BLaER1 treated with 17β-estradiol and CSF1 and Interleukin-3, amounts not matched to agents 10 nM and 100 nM (cell line): ENCODE data around the gene BCORL1.

ENCODE experiments used
- H3K27ac ChIP-seq, 11 experiments: shearing (Covaris generic); formaldehyde crosslinking; 2 replicates each; pipeline ENCODE4 v1.8.1; 2022
- H3K27me3 ChIP-seq, 11 experiments: shearing (Covaris generic); formaldehyde crosslinking; 2 replicates each; pipeline ENCODE4 v1.8.1; 2022
- H3K36me3 ChIP-seq, 11 experiments: shearing (Covaris generic); formaldehyde crosslinking; 2 replicates each; pipeline ENCODE4 v1.8.1; 2022
- H3K4me1 ChIP-seq, 10 experiments: shearing (Covaris generic); formaldehyde crosslinking; 2 replicates each; pipeline ENCODE4 v1.8.1; 2022
- H3K4me2 ChIP-seq, 11 experiments: shearing (Covaris generic); formaldehyde crosslinking; 2 replicates each; pipeline ENCODE4 v1.8.1; 2022
- H3K4me3 ChIP-seq, 10 experiments: shearing (Covaris generic); formaldehyde crosslinking; 2 replicates each; pipeline ENCODE4 v1.8.1; 2022
- H3K9ac ChIP-seq, 11 experiments: shearing (Covaris generic); formaldehyde crosslinking; 2 replicates each; pipeline ENCODE4 v1.8.1; 2022
- H3K9me3 ChIP-seq, 11 experiments: shearing (Covaris generic); formaldehyde crosslinking; replicated peaks in 1 of 11; 2 replicates each; pipeline ENCODE4 v1.8.1; 2022
- H4K20me1 ChIP-seq, 11 experiments: shearing (Covaris generic); formaldehyde crosslinking; 2 replicates each; pipeline ENCODE4 v1.8.1; 2022
- Cebpa-rat ChIP-seq, 11 experiments: shearing (Covaris generic); IDR thresholded peaks; 2 replicates each; pipeline ENCODE4 v1.8.1; 2022

BCORL1 gene

DNA sequence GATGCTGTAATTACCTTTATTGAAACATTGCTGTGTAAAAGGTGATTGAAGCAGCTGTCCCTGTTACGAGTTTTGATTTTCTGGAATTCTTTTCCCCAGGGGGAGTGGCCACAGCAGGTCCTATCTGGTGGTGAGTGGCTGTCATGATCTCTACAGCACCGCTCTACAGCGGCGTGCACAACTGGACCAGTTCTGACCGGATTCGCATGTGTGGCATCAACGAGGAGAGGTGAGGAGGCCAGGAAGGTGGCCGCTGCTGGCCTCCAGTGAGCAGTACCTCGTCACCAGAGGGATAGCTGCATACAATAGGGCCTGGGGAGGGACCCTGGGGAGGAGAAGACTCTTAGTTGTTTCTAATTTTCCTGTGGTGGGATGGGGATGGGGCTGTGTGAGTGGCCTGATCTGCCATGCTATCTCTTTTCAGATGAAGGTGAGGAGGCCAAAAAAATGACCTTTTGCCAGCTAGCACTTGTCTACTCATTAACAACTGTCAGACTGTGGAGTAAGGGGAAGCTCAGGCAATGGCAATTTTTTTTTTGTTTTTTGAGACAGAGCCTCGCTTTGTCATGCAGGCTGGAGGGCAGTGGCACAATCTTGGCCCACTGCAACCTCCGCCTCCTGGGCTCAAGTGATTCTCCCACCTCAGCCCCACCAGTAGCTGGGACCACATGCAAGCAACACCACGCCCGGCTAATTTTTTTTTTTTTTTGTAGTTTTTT lies 22.8 kb downstream of the BCORL1 start:
- no peak overlapping the region for H3K4me3 ChIP-seq
- no peak overlapping the region for H3K4me2 ChIP-seq
- H3K36me3 ChIP-seq, result peaks cover 8 to 71% (median 24%) of the 10 kb centered on the region in 11 experiments; a peak in 17 of 22 replicates
- peaks cover 0 to 7% (median 0%) of the 10 kb centered on the region in 11 experiments; a peak in 4 of 22 replicates for H3K9me3 ChIP-seq
- peaks cover 0 to 85% (median 50%) of the 10 kb centered on the region in 11 experiments; a peak in 16 of 22 replicates for H4K20me1 ChIP-seq
- peaks cover 90 to 100% (median 97%) of the 10 kb centered on the region in 11 experiments for H3K27me3 ChIP-seq
- H3K4me1 ChIP-seq, result peaks cover 0 to 12% (median 9%) of the 10 kb centered on the region in 10 experiments; a peak in 15 of 20 replicates
- H3K27ac ChIP-seq, result no peak overlapping the region
- no peak overlapping the region for H3K9ac ChIP-seq
- no peak for TF ChIP-seq Cebpa-rat (IDR thresholded peaks at IDR 0.05)

DNA sequence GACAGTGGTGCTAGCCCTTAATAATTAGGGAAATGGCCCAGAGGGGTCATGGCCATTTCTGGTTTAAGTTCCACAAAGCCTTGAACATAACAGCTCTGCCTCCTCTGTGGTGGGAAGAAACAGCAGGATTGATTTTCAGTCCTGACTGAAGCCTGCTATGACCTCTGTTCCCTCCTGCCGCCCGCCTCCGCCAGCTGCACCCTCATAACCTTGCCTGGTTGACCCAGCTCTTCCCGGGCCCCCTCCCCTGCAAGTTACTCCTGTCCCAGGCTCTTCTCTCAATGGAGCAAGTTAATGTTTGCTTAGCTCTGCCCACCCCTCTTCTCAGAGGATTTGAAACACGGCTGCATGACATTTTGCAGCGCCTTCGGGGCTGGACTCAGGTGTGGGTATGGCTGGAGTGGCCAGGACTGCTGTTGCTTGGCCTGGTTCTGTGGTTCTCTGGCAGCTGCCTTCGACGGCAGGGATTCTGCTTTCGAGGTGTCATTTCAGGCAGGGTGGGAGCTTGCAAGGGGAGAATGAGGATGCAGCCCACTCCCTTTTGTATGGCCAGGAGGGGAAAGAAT lies 27.3 kb downstream of the BCORL1 start:
- Histone ChIP-seq H3K9me3 (no peaks in the 10 kb centered on the region), H3K27ac (no peak overlapping the region), H3K4me2 (peak overlapping the region in 7 of 11 experiments; percentile 19 to 59 (median 38); a peak in 13 of 22 replicates), H3K9ac (peak overlapping the region in 1 of 11 experiments; percentile 4; a peak in 1 of 22 replicates), H3K4me1 (peaks cover 0 to 19% (median 14%) of the 10 kb centered on the region in 10 experiments; a peak in 16 of 20 replicates), H3K4me3 (no peak overlapping the region), H4K20me1 (peaks cover 0 to 72% (median 36%) of the 10 kb centered on the region in 11 experiments; a peak in 17 of 22 replicates), H3K27me3 (peaks cover 63 to 98% (median 85%) of the 10 kb centered on the region in 11 experiments), H3K36me3 (peaks cover 18 to 85% (median 42%) of the 10 kb centered on the region in 11 experiments)
- no peak for TF ChIP-seq Cebpa-rat (IDR thresholded peaks at IDR 0.05)

DNA sequence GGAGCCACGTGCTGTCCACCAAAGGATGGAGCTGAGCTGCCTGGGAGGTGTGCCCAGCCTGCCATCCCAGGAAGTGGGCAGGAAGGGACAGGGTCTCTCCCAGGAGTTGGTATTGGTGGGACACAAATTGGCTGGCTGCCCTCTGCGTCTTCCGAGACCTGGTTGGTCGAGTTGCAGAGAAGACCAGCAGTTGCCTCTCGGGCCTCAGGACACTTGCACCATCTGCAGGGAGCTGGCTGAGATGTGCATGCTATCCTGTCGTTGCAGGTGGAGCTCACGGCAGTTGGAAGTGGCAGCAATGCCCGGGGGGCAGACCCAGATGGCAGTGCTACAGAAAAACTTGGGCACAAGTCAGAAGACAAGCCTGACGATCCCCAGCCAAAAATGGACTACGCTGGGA lies 30.2 kb downstream of the BCORL1 start:
- peaks cover 24 to 88% (median 56%) of the 10 kb centered on the region in 11 experiments for H3K36me3 ChIP-seq
- peaks cover 59 to 99% (median 82%) of the 10 kb centered on the region in 11 experiments for H3K27me3 ChIP-seq
- H4K20me1 ChIP-seq, result peaks cover 11 to 89% (median 55%) of the 10 kb centered on the region in 11 experiments; a peak in 19 of 22 replicates

DNA sequence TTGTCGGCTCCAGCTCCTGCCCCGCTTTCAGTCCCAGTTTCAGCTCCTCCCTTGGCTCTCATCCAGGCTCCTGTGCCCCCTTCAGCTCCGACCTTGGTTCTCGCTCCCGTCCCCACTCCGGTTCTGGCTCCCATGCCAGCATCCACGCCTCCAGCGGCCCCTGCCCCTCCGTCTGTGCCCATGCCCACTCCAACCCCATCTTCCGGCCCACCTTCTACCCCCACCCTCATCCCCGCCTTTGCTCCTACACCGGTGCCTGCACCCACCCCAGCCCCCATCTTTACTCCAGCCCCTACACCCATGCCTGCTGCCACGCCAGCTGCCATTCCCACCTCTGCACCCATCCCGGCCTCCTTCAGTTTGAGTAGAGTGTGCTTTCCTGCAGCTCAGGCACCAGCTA lies 31.2 kb downstream of the BCORL1 start:
- Histone ChIP-seq H3K9ac (no peak overlapping the region), H4K20me1 (peaks cover 19 to 97% (median 64%) of the 10 kb centered on the region in 11 experiments; a peak in 21 of 22 replicates), H3K27ac (no peak overlapping the region), H3K9me3 (no peaks in the 10 kb centered on the region), H3K4me2 (no peak overlapping the region), H3K4me3 (no peak overlapping the region), H3K27me3 (peaks cover 60 to 99% (median 82%) of the 10 kb centered on the region in 11 experiments), H3K36me3 (peaks cover 28 to 85% (median 54%) of the 10 kb centered on the region in 11 experiments), H3K4me1 (peaks cover 0 to 19% (median 14%) of the 10 kb centered on the region in 10 experiments; a peak in 17 of 20 replicates)
- no peak for TF ChIP-seq Cebpa-rat (IDR thresholded peaks at IDR 0.05)

More for the DNA sequence above, 30.2 kb downstream of the BCORL1 start:
- no peak overlapping the region for H3K4me3 ChIP-seq
- no peak overlapping the region for H3K4me2 ChIP-seq
- H3K27ac ChIP-seq, result no peak overlapping the region
- H3K9ac ChIP-seq, result no peak overlapping the region
- no peaks in the 10 kb centered on the region for H3K9me3 ChIP-seq
- no peak for TF ChIP-seq Cebpa-rat (IDR thresholded peaks at IDR 0.05)
- peaks cover 0 to 19% (median 14%) of the 10 kb centered on the region in 10 experiments; a peak in 16 of 20 replicates for H3K4me1 ChIP-seq

DNA sequence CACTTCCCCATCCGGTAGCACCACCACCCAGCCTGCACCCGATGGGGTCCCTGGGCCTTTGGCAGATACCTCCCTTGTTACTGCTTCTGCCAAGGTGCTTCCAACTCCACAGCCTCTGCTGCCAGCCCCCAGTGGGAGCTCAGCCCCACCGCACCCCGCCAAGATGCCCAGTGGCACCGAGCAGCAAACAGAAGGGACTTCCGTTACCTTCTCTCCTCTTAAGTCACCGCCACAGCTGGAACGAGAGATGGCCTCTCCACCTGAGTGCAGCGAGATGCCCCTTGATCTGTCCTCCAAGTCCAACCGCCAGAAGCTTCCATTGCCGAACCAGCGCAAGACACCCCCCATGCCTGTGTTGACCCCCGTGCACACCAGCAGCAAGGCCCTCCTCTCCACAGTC lies 31.9 kb downstream of the BCORL1 start:
- H3K4me1 ChIP-seq, result peaks cover 3 to 19% (median 15%) of the 10 kb centered on the region in 10 experiments; a peak in 18 of 20 replicates
- no peak overlapping the region for H3K4me3 ChIP-seq
- H3K27ac ChIP-seq, result no peak overlapping the region
- H3K27me3 ChIP-seq, result peaks cover 60 to 99% (median 82%) of the 10 kb centered on the region in 11 experiments
- no peak overlapping the region for H3K4me2 ChIP-seq
- H3K9me3 ChIP-seq, result no peaks in the 10 kb centered on the region
- H3K9ac ChIP-seq, result no peak overlapping the region
- TF ChIP-seq Cebpa-rat (IDR thresholded peaks at IDR 0.05), result no peak
- H3K36me3 ChIP-seq, result peaks cover 28 to 85% (median 54%) of the 10 kb centered on the region in 11 experiments
- H4K20me1 ChIP-seq, result peaks cover 19 to 97% (median 64%) of the 10 kb centered on the region in 11 experiments; a peak in 21 of 22 replicates

DNA sequence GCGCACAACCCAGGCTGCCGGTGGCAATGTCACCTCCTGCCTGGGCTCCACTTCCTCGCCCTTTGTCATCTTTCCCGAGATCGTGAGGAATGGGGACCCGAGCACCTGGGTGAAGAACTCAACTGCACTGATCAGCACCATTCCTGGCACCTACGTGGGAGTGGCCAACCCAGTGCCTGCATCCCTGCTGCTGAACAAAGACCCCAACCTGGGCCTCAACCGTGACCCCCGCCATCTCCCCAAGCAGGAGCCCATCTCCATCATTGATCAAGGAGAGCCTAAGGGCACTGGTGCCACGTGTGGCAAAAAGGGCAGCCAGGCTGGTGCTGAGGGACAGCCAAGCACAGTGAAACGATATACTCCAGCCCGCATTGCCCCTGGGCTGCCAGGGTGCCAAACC lies 32.3 kb downstream of the BCORL1 start:
- H3K4me1 ChIP-seq, result peaks cover 5 to 17% (median 11%) of the 10 kb centered on the region in 10 experiments; a peak in 18 of 20 replicates
- no peak overlapping the region for H3K27ac ChIP-seq
- no peak overlapping the region for H3K4me3 ChIP-seq
- no peak for TF ChIP-seq Cebpa-rat (IDR thresholded peaks at IDR 0.05)
- H3K4me2 ChIP-seq, result no peak overlapping the region
- peaks cover 61 to 99% (median 82%) of the 10 kb centered on the region in 11 experiments for H3K27me3 ChIP-seq
- no peak overlapping the region for H3K9ac ChIP-seq
- no peaks in the 10 kb centered on the region for H3K9me3 ChIP-seq
- peaks cover 20 to 97% (median 66%) of the 10 kb centered on the region in 11 experiments; a peak in 21 of 22 replicates for H4K20me1 ChIP-seq
- H3K36me3 ChIP-seq, result peaks cover 31 to 88% (median 55%) of the 10 kb centered on the region in 11 experiments

DNA sequence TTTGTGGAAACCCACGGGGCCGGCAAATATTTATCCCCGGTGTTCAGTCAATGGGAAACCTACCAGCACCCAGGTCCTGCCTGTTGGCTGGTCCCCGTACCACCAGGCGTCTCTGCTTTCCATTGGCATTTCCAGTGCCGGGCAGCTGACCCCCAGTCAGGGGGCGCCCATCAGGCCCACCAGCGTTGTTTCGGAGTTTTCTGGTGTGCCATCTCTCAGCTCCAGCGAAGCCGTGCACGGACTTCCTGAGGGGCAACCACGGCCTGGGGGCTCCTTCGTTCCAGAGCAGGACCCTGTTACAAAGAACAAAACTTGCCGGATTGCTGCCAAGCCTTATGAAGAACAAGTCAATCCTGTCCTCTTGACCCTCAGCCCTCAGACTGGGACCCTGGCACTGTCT lies 32.7 kb downstream of the BCORL1 start:
- no peak overlapping the region for H3K4me3 ChIP-seq
- no peaks in the 10 kb centered on the region for H3K9me3 ChIP-seq
- peaks cover 5 to 13% (median 8%) of the 10 kb centered on the region in 10 experiments; a peak in 11 of 20 replicates for H3K4me1 ChIP-seq
- H4K20me1 ChIP-seq, result peaks cover 21 to 97% (median 67%) of the 10 kb centered on the region in 11 experiments; a peak in 21 of 22 replicates
- peaks cover 61 to 99% (median 82%) of the 10 kb centered on the region in 11 experiments for H3K27me3 ChIP-seq
- TF ChIP-seq Cebpa-rat (IDR thresholded peaks at IDR 0.05), result no peak
- H3K27ac ChIP-seq, result no peak overlapping the region
- peaks cover 31 to 92% (median 55%) of the 10 kb centered on the region in 11 experiments for H3K36me3 ChIP-seq
- H3K4me2 ChIP-seq, result no peak overlapping the region
- no peak overlapping the region for H3K9ac ChIP-seq

DNA sequence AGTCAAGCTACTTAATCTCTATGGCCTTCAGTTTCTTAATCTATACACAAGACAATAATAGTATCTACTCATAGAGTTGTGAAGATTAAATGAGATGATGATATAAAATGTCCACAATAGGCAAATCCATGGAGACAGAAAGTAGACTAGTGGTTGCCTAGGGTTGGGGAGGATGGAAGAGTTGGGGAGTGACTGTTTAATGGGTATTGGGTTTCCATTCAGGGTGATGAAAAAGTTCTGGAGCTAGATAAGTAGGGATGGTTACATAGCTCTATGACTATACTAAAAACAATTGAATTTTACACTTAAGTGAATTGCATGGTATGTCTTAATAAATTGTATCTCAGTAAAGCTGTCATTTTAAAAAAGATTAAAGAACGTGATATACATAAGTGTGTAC lies 35.7 kb downstream of the BCORL1 start:
- Histone ChIP-seq H3K27me3 (peaks cover 72 to 99% (median 82%) of the 10 kb centered on the region in 11 experiments), H3K36me3 (peaks cover 52 to 96% (median 62%) of the 10 kb centered on the region in 11 experiments), H3K27ac (no peak overlapping the region), H3K9me3 (no peaks in the 10 kb centered on the region), H3K4me2 (no peak overlapping the region), H3K4me3 (no peak overlapping the region), H3K9ac (no peak overlapping the region), H3K4me1 (peaks cover 0 to 11% (median 2%) of the 10 kb centered on the region in 10 experiments; a peak in 4 of 20 replicates), H4K20me1 (peaks cover 28 to 97% (median 70%) of the 10 kb centered on the region in 11 experiments; a peak in 21 of 22 replicates)
- no peak for TF ChIP-seq Cebpa-rat (IDR thresholded peaks at IDR 0.05)
